Midbrain (tissue), 1 donor: ENCODE measurements around the gene H1-8.

Experiments used
- DNase-seq: peaks from one replicate; lab custom pipeline; 2025; lab: John Stamatoyannopoulos, UW

Gene H1-8

DNA sequence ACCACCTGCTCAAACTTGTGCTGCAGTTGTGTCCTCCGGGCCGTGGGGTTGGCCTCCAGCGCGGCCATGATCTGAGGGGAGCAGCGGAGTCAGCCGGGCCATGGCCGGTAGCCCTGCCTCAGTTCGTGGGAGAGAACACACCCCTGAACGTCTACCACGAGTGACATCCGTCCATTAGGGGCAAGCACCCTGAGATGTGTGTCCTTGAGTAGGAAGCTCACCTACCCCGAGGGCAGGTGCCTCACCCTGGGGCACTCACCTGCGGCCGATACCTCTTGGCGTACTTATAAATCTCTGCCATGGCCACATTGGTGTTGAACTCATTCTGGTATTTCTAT, 13.4 kb downstream of the H1-8 start:
- no peak for DNase-seq

GRCh38 chr3:129556890-129557547, 14.0 kb downstream of the H1-8 start:
- no peak for DNase-seq

DNA sequence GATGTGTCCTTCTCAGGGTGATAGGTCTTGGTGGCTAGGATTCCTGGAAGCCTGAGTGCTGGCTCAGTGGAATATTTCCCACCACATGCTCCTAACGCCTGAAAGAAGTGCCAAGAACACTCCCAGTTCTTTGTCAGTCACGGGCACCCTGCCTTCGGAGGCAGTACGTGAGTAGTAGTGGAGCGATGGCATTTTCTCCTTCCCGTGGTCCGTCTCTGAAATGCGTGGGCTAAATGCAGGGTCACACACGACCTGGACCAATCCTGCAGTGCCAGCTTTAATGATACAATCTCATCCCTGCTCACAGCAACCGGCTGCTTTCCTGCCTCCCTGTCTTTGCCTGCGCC, 14.5 kb downstream of the H1-8 start:
- no peak for DNase-seq

- no peak for DNase-seq
These were observed 15.3 kb downstream of the H1-8 start for GRCh38 chr3:129558081-129558771.

DNA sequence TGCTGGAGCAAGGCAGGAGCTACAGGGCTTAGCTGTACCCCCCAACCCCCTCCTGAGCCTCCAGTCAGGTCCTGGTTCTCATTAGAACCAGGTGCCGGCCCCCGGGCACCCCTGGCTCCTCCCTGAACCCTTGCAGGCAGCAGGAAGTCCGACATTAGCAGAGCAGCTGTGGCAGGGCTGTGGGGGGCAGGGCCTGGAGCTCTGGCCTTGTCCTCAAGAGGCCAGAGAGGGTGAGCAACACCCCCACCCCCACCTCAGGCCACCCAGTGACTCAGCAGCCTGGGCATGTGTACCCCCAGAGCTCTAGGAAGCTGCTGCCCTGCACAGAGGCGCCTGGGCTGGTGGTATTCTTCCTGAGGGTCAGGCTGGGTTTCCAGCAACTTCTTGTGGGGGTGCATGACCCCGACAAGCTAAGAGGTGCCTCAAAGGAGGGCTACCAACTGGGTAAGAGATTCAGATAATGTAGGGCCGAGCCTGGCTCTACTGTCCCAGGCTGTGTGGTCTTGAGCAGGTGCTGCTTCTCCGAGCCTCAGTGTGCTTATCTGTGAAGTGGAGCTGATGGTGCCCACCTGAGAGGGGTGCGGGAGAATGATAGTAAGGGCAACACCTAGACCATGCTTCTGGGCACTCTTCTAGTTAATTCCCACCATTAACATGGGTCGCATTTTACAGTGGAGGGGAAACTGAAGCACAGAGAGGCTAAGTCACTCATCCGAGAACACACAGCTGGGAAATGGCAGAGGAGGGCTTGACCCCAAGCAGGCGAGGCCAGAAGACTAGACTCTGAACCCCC, 16.0 kb downstream of the H1-8 start:
- DNase-seq = no peak

- no peak for DNase-seq
These were observed 16.6 kb downstream of the H1-8 start for GRCh38 chr3:129559565-129560079.

DNA sequence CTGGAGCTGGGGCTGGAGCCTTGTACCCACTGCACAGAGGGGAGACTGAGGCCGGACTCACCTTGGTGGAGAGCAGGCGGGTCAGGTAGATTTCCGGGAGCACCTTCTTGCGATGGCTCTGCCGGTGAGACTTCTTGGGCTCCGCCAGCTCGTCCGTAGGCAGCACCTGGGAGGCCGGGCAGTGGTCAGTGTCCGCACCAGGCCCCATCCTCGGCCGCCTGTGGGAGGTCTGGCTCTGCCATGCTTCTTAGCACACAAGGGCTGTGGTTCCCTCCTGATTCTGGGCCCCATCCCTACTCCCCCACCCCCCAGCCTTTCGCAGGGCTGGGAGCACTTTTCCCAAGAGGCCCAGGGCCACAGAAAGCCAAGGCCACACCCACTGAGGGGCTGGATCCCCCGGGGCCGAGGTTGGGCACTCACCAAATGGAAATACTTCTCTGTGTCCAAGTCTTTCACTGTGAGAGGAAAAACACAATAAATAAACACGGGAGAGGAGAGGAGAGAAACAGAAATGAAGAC, 17.4 kb downstream of the H1-8 start:
- no peak for DNase-seq

DNA sequence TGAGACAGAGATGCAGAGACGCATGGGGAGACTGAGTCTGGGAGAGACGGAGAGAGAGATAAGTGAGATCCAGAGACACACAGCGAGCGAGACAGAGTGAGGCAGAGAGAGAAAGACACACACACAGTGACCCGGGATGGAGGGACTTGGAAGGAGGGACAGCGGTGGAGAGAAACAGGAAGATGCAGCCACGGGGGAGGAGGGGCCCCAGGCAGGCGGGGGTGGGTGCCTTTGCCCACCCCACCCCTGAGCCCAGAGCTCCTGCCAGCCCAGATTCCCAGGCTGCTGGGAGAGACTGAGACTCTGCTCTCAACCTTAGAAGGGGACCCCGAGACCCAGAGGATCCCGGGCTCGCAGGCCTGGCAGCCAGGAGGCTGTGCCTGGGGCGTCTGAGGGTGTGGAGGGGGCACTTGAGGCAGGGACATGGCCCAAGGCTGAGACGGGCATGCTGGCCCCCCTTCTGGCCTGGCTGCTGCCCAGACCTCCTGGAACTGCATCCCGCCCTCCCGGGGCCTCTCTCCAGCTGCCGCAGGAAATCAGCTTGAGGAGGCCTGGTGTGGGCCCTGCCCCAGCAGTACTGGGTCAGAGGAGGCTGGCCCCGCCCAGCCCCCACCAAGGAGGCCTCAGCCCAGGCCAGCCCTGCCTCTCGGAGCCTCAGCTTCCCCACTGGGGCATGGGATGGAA, 18.1 kb downstream of the H1-8 start:
- peak; percentile 15 for DNase-seq

GRCh38 chr3:129561619-129562248, 18.8 kb downstream of the H1-8 start:
- DNase-seq = no peak

DNA sequence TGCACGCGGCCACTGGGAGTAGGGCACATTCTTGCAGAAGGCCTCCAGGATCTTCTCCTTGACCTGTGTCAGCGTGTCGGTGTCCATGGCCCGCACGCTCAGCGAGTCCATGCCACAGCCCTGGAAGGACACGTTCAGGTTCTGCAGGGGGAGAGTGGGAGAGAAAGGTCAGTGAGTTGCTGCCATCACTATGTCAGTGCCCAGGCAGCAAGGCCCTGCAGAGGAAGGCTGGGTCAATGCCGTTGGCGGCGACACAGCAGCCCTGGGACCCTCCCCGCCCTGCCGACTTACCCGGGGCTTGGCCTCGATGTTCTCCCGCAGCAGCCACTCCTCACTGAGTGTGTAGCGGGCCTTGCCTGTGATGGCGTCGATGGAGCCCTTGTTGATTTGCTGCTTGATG, 19.8 kb downstream of the H1-8 start:
- DNase-seq = no peak

DNA sequence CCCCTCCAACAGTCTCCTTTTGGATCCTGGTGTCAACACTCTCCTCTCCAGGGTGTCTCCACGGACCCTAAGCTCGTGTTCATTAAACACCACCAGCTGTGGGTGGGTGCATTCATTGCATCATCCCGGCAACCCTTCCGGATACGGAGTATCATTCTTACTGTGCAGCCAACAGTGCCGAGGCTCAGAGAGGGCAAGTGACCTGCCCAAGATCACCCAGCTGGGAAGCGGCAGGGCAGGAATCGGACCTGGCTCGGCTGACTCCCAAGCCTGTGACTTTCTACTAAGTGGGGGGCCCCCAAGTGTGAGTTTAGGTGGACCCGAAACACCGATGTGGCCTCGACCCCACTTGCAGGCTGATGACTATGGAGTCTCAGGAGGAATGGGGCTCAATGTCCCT, 20.4 kb downstream of the H1-8 start:
- DNase-seq = no peak

DNA sequence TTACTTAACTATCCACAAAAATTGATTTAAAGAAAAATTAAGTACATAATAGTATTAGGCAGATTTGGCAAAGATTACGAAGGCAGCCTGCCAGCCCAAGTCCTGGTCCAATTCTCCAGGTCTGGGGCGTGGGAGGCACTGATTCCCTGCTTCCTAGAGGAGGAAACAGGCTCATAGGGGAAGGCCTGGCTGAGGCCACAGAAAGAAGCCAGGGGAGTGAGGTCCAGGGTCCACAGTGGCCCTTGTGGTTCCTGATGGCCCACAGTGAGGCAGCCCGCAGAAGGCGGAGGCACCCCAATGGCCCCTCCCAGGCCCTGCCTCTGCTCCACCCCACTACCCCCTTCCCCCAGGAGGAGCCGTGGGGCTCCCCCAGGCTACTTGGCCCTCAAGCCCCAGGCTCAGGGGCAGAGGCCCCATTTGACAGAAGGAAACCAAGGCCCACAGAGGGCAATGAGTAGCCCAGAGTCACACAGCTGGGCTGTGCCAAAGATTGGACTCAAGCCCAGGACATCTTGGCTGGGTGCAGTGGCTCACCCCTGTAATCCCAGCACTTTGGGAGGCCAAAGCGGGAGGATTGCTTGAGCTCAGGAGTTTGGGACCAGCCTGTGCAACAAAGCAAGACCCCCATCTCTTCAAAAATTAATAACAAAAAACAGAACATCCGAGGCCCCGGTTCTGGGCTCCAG, 21.0 kb downstream of the H1-8 start:
- DNase-seq = no peak

DNA sequence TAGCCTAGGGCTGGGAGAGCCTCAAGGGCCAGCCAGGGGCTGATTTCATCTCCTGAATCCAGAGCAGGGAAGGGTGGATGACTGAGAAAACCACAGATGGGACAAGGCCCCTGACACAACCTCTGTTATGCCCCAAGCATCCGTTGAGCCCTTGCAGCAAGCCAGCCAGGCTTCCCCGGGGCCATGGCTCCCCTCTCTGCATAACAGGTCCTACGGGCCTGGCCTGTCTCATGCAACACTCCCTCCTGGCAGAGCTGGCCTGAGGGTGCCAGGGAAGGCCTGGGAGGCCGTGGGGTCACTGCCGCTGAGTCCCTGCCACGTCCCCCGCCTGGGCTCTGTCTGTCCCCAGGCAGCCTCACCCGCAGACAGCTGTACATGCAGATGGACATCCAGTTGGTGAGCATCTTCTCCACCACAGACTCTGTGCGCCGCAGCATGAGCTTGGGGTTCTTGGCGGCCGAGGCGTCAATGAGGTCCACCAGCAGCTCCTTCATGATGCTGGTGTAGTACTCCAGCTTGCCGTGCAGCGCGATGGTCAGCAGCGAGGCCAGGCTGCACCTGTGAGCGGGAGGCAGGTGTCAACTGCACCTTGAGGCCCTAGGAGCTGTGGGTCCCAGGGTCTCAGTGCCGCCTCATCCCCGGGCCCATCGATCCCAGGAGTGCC, 22.1 kb downstream of the H1-8 start:
- no peak for DNase-seq

DNA sequence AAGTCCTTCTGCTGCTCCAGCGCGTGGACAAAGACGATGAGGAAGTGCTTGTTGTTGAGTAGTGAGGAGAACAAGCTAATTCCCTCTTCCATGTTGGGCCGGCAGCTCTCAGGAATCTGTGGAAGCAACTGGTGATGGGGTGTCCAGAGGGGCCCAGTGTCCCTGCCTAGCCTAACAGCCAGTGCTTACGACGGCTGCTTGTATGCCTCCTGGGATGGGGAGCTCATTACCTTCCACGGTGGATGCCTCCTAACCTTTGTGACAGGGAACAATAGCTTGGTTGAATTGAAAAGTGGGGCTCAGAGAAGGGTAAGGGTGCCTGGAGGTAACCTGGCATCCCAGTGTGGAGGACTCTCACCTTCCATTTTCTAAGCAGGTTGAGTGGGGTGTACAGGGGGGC, 22.9 kb downstream of the H1-8 start:
- DNase-seq = no peak

DNA sequence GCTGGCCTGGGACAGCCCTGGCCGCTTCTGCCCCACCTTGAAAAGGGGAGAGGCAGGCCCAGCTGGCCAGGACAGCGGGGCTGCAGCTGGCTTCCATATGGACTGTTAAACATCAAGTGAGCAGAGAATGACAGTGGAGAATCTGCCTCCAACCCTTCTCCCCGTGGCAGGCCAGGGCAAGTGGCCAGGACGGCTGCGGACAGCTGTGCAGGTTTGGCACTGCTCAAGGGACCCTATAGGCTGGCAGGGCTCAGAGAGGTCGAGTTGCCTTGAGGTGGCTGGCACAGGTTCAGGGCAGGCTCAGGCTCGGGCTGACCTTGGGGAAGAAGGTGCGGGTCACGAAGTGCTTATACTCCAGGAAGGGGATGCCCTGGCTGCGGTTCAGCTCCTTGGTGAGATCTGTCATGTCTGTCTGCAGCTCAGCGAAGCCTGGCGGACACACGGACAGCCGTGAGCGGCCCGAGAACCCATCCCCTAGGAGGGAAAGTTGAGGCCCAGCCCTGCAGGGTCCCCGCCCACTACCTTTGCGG, 24.3 kb downstream of the H1-8 start:
- DNase-seq = no peak

GRCh38 chr3:129567939-129568338, 25.0 kb downstream of the H1-8 start:
- no peak for DNase-seq

DNA sequence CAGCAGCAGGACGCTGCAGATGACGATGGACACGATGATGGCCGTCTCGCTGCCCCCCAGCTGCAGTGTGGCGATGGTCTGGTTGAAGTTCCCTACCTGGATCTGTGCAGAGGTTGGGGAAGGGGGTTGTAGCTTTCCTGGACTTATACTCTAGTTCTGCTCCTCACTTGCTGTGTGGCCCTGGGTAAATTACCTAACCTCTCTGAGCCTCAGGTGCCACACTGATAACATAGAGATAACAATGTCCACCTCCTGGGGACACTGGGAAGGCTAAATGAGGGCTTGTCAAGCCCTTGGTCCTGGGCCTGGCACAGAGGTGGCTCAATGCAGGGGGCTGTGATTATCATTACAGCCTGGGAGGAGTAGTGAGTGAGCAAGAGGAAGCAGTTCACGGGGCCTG, 26.9 kb downstream of the H1-8 start:
- DNase-seq = no peak

GRCh38 chr3:129571605-129572547, 28.9 kb downstream of the H1-8 start:
- no peak for DNase-seq

DNA sequence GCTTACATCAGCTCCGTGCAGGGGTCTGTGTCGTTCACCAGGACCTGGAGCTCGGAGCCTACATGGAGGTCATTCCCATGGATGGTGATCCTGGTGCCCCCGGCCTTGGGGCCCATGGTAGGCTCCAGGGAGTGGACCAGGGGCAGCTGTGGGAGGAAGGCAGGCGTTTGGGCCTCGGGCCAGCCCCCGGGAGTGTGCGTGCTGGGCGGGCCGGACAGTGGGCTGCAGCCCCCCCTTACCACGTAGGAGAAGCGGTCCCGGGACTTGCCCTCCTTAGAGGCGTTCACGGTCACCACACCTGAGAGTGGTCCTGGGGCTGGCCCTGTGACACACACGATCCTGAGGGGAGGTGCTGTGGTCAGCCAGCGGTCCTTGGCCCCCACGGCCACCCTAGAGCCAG, 29.6 kb downstream of the H1-8 start:
- DNase-seq = no peak
